SK-N-SH treated with all-trans-retinoic acid at 6 μM for 48 hours (cell line): ENCODE results near the gene FLT1.

ENCODE experiments used
- ATAC-seq: fragments of 200-7000 bp; cut with Tn5 transposase; 3 replicates; pipeline ENCODE4 v1.9.1; 2020; ENCODE audit warnings: mild to moderate bottlenecking, moderate library complexity
- ARNTL ChIP-seq: fragments of 450-650 bp; formaldehyde crosslinking; IDR thresholded peaks from 2 replicates; pipeline ENCODE4 v1.5.0; 2020; ENCODE audit warnings: low read depth, mild to moderate bottlenecking, moderate library complexity, borderline replicate concordance
- BACH2 ChIP-seq: fragments of 250-450 bp; sonication (Bioruptor Pico); IDR thresholded peaks from 2 replicates; pipeline ENCODE4 v1.9.0; 2021; ENCODE audit warnings: mild to moderate bottlenecking, borderline replicate concordance
- CREB5 ChIP-seq: fragments of 250-450 bp; sonication (Bioruptor Pico); IDR thresholded peaks from 2 replicates; pipeline ENCODE4 v1.5.1; 2020; ENCODE audit warnings: low read depth, mild to moderate bottlenecking, moderate library complexity
- CSDC2 ChIP-seq: fragments of 250-450 bp; sonication (Bioruptor Pico); IDR thresholded peaks from 2 replicates; pipeline ENCODE4 v1.5.0; 2020; ENCODE audit warnings: mild to moderate bottlenecking, moderate library complexity
- CSRNP3 ChIP-seq: fragments of 250-450 bp; sonication (Bioruptor Pico); IDR thresholded peaks from 2 replicates; pipeline ENCODE4 v1.5.1; 2021; ENCODE audit warnings: mild to moderate bottlenecking, moderate library complexity
- ESRRG ChIP-seq: fragments of 250-450 bp; sonication (Bioruptor Pico); IDR thresholded peaks from 2 replicates; pipeline ENCODE4 v1.6.1; 2021; ENCODE audit warnings: mild to moderate bottlenecking
- GLIS3 ChIP-seq: fragments of 250-450 bp; sonication (Bioruptor Pico); IDR thresholded peaks from 2 replicates; pipeline ENCODE4 v1.5.0; 2020; ENCODE audit warnings: mild to moderate bottlenecking, moderate library complexity
- ISL1 ChIP-seq: fragments of 250-450 bp; sonication (Bioruptor Pico); IDR thresholded peaks from 2 replicates; pipeline ENCODE4 v2.1.2; 2022; ENCODE audit warnings: mild to moderate bottlenecking, moderate library complexity
- OSR1 ChIP-seq: fragments of 250-450 bp; sonication (Bioruptor Pico); IDR thresholded peaks from 2 replicates; pipeline ENCODE4 v1.8.0; 2022; ENCODE audit warnings: moderate library complexity, mild to moderate bottlenecking, inconsistent platforms
- PATZ1 ChIP-seq: fragments of 250-450 bp; sonication (Bioruptor Pico); IDR thresholded peaks from 2 replicates; pipeline ENCODE4 v1.8.0; 2020; ENCODE audit warnings: mild to moderate bottlenecking, moderate library complexity, borderline replicate concordance
- POU6F1 ChIP-seq: fragments of 250-450 bp; sonication (Bioruptor Pico); IDR thresholded peaks from 2 replicates; pipeline ENCODE4 v1.8.0; 2021; ENCODE audit warnings: low read depth, mild to moderate bottlenecking, moderate library complexity, borderline replicate concordance
- PPARA ChIP-seq: fragments of 250-450 bp; sonication (Bioruptor Pico); IDR thresholded peaks from 2 replicates; pipeline ENCODE4 v1.5.0; 2020; ENCODE audit warnings: mild to moderate bottlenecking, borderline replicate concordance
- RARB ChIP-seq: fragments of 250-450 bp; sonication (Bioruptor Pico); IDR thresholded peaks from 2 replicates; pipeline ENCODE4 v1.8.0; 2021; ENCODE audit warnings: mild to moderate bottlenecking, moderate library complexity
- SNAI2 ChIP-seq: fragments of 250-450 bp; sonication (Bioruptor Pico); IDR thresholded peaks from 2 replicates; pipeline ENCODE4 v1.5.0; 2020; ENCODE audit warnings: mild to moderate bottlenecking, moderate library complexity
- TCF4 ChIP-seq: fragments of 250-450 bp; sonication (Bioruptor Pico); IDR thresholded peaks from 2 replicates; pipeline ENCODE4 v1.8.0; 2021; ENCODE audit warnings: mild to moderate bottlenecking, moderate library complexity, borderline replicate concordance
- TOX ChIP-seq: fragments of 250-450 bp; sonication (Bioruptor Pico); IDR thresholded peaks from 2 replicates; pipeline ENCODE4 v1.8.0; 2021; ENCODE audit warnings: mild to moderate bottlenecking, moderate library complexity, borderline replicate concordance
- TSHZ2 ChIP-seq: fragments of 250-450 bp; sonication (Bioruptor Pico); IDR thresholded peaks from 2 replicates; pipeline ENCODE4 v1.5.0; 2020; ENCODE audit warnings: mild to moderate bottlenecking, moderate library complexity
- ZC3H10 ChIP-seq: fragments of 250-450 bp; sonication (Bioruptor Pico); IDR thresholded peaks from 2 replicates; pipeline ENCODE4 v1.5.1; 2021; ENCODE audit warnings: mild to moderate bottlenecking, moderate library complexity
- ZFP3 ChIP-seq: fragments of 250-450 bp; sonication (Bioruptor Pico); IDR thresholded peaks from 2 replicates; pipeline ENCODE4 v1.5.0; 2020; ENCODE audit warnings: mild to moderate bottlenecking, moderate library complexity
- ZFP30 ChIP-seq: fragments of 450-650 bp; formaldehyde crosslinking; IDR thresholded peaks from 2 replicates; pipeline ENCODE4 v1.5.0; 2022; ENCODE audit warnings: mild to moderate bottlenecking, moderate library complexity
- ZNF565 ChIP-seq: fragments of 450-650 bp; formaldehyde crosslinking; conservative IDR thresholded peaks from 2 replicates; pipeline ENCODE4 v1.5.0; 2020; ENCODE audit warnings: low read depth, mild to moderate bottlenecking, moderate library complexity
- ZNF70 ChIP-seq: fragments of 450-650 bp; formaldehyde crosslinking; IDR thresholded peaks from 2 replicates; pipeline ENCODE4 v1.5.0; 2020; ENCODE audit warnings: mild to moderate bottlenecking, moderate library complexity
- ZNF8 ChIP-seq: fragments of 450-650 bp; formaldehyde crosslinking; IDR thresholded peaks from 2 replicates; pipeline ENCODE4 v1.5.0; 2020; ENCODE audit warnings: mild to moderate bottlenecking, moderate library complexity

Gene FLT1

GRCh38 chr13:28376604-28377003 lies 118.3 kb downstream of the FLT1 start:
- ATAC-seq: no peak
- TF ChIP-seq ZFP30 (CRISPR knock-in tag) (no peak), PPARA (CRISPR knock-in tag) (no peak), POU6F1 (CRISPR knock-in tag) (no peak), ISL1 (CRISPR knock-in tag) (no peak), TCF4 (no peak), ESRRG (CRISPR knock-in tag) (no peak), TOX (no peak), TSHZ2 (no peak), PATZ1 (CRISPR knock-in tag) (no peak), ZFP3 (CRISPR knock-in tag) (no peak), ZNF565 (CRISPR knock-in tag) (no peak), ZNF70 (CRISPR knock-in tag) (no peak), CSDC2 (no peak), CSRNP3 (CRISPR knock-in tag) (no peak), ZC3H10 (CRISPR knock-in tag) (no peak)

- no peak for TF ChIP-seq PATZ1 (CRISPR knock-in tag)
- TF ChIP-seq SNAI2 (CRISPR knock-in tag): no peak
- no peak for TF ChIP-seq ISL1 (CRISPR knock-in tag)
- TF ChIP-seq ZNF70 (CRISPR knock-in tag): no peak
- no peak for ATAC-seq
These were observed 119.5 kb downstream of the FLT1 start for GRCh38 chr13:28375250-28375930.

- no peak for ATAC-seq
- no peak for TF ChIP-seq CSRNP3 (CRISPR knock-in tag)
- no peak for TF ChIP-seq RARB (CRISPR knock-in tag)
- TF ChIP-seq GLIS3: no peak
- no peak for TF ChIP-seq ARNTL (CRISPR knock-in tag)
- TF ChIP-seq CSDC2: no peak
- no peak for TF ChIP-seq ZNF70 (CRISPR knock-in tag)
- no peak for TF ChIP-seq PPARA (CRISPR knock-in tag)
- TF ChIP-seq ZNF8 (CRISPR knock-in tag): no peak
- TF ChIP-seq ISL1 (CRISPR knock-in tag): no peak
- no peak for TF ChIP-seq ZNF565 (CRISPR knock-in tag)
- no peak for TF ChIP-seq BACH2 (CRISPR knock-in tag)
- no peak for TF ChIP-seq ZFP30 (CRISPR knock-in tag)
- no peak for TF ChIP-seq CREB5 (CRISPR knock-in tag)
- no peak for TF ChIP-seq SNAI2 (CRISPR knock-in tag)
- no peak for TF ChIP-seq OSR1
- TF ChIP-seq TOX: no peak
- no peak for TF ChIP-seq ZFP3 (CRISPR knock-in tag)
- TF ChIP-seq ESRRG (CRISPR knock-in tag): no peak
These were observed 121.1 kb downstream of the FLT1 start for GRCh38 chr13:28373810-28374209.
